Epithelial cell of proximal tubule (primary cell): Measurements from ENCODE around the gene FAM76B. TPM values are rescaled to one million over a fixed set of nuclear protein-coding genes. Genes with fewer than 3 reads are reported as not detected.

Experiments
- DNase-seq: peaks from one replicate; pipeline ENCODE4 v3.0.0-alpha.2; 2011; ENCODE audit warnings: low read depth
- H3K4me3 ChIP-seq: 2 replicates; pipeline ENCODE4 v1.5.1; 2011; ENCODE audit warnings: low read depth, mild to moderate bottlenecking, low read length
- total RNA-seq: library from RNA; depleted of rRNA; stranded (reverse); fragments of >200 nt; gene quantifications from 2 replicates; pipeline ENCODE4 v1.2.3, GENCODE V29; 2015
- TF ChIP-seq, protein P1 (sequence below): conservative IDR thresholded peaks from 2 replicates; pipeline ENCODE4 v1.5.1; 2012; ENCODE audit warnings: low read depth, mild to moderate bottlenecking, low read length

Gene FAM76B
- total RNA-seq, 1 donor from 2014 or later: 20.1 TPM

GRCh38 chr11:95764267-95764898 lies 25.2 kb downstream of the FAM76B start:
- H3K4me3 ChIP-seq: no peak overlapping the region
- TF ChIP-seq, protein P1, sequence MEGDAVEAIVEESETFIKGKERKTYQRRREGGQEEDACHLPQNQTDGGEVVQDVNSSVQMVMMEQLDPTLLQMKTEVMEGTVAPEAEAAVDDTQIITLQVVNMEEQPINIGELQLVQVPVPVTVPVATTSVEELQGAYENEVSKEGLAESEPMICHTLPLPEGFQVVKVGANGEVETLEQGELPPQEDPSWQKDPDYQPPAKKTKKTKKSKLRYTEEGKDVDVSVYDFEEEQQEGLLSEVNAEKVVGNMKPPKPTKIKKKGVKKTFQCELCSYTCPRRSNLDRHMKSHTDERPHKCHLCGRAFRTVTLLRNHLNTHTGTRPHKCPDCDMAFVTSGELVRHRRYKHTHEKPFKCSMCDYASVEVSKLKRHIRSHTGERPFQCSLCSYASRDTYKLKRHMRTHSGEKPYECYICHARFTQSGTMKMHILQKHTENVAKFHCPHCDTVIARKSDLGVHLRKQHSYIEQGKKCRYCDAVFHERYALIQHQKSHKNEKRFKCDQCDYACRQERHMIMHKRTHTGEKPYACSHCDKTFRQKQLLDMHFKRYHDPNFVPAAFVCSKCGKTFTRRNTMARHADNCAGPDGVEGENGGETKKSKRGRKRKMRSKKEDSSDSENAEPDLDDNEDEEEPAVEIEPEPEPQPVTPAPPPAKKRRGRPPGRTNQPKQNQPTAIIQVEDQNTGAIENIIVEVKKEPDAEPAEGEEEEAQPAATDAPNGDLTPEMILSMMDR: peak; percentile 61
- peak; percentile 15 for DNase-seq

DNA sequence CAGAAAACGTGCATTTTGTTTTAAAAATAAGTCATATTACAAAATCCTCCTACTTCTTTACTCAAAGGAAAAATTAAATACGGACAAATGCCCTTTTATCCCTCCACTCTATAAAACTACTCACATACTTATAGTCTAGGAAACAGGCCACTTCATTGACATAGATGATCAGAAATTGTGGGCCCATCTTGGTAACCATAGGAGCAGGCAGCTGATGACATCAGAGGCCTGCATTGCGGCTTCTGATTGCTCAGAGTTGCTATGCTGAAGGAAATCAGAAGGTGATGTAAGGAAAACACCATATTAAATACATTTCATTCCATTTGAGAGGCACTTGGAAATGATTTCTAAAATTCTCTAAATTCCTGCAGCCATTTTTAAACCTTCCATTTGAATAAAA lies 27.0 kb downstream of the FAM76B start:
- TF ChIP-seq, protein P1: no peak
- no peak overlapping the region for H3K4me3 ChIP-seq
- DNase-seq: no peak

DNA sequence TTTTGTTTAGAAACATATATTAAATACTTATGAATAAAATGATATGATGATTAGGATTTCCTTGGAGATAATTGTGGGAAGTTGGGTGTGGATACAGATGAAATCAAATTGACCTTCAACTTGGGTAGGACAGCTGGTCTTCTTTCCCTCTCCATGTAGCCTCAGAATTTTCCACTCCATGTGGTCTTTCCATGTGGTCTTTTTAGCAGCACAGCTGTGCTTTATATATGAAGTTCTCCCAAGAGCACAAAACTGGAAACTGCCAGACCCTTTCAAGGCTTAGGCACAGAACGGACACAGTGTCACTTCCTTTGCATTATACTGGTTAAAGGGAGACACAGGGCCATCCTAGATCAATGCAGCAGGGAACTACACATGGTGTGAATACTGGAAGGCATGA lies 28.6 kb downstream of the FAM76B start:
- no peak for DNase-seq
- TF ChIP-seq, protein P1: no peak
- H3K4me3 ChIP-seq: no peak overlapping the region

- TF ChIP-seq, protein P1: no peak
- DNase-seq: no peak
- no peak overlapping the region for H3K4me3 ChIP-seq
Measured at GRCh38 chr11:95751515-95751914, 38.1 kb downstream of the FAM76B start.

GRCh38 chr11:95750101-95750500 lies 39.5 kb downstream of the FAM76B start:
- TF ChIP-seq, protein P1: no peak
- no peak overlapping the region for H3K4me3 ChIP-seq
- no peak for DNase-seq

GRCh38 chr11:95739108-95739938 lies 50.3 kb downstream of the FAM76B start:
- no peak for DNase-seq
- no peak overlapping the region for H3K4me3 ChIP-seq
- TF ChIP-seq, protein P1: peak; percentile 29
